ENCODE data around the gene ARL4C. TPM values are rescaled to one million over a fixed set of nuclear protein-coding genes. Genes with fewer than 3 reads are reported as not detected.

Gene ARL4C
- total RNA-seq, 1 donor from 2014 or later, result 20.7 TPM

- Mint-ChIP-seq H3K9me3 (peaks cover 10% of the 10 kb centered on the region), H3K27ac (no peak overlapping the region), H3K36me3 (no peaks in the 10 kb centered on the region)
Measured at GRCh38 chr2:234521536-234521935, 24.7 kb upstream of the ARL4C start.

GRCh38 chr2:234518986-234519642 lies 22.2 kb upstream of the ARL4C start:
- TF ChIP-seq CTCF (IDR thresholded peaks at IDR 0.05; ENCODE audit: unreplicated experiment), result no peak
- H3K27ac Mint-ChIP-seq, result no peak overlapping the region
- H3K4me1 Mint-ChIP-seq, result no peaks in the 10 kb centered on the region
- no peak for DNase-seq (ENCODE audit: low spot score in 2 of 2, unreplicated experiment in 2 of 2)
- H3K36me3 Mint-ChIP-seq, result no peaks in the 10 kb centered on the region
- no peaks in the 10 kb centered on the region for H3K9me3 Mint-ChIP-seq
- H3K4me3 Mint-ChIP-seq, result no peak overlapping the region
- H3K27me3 Mint-ChIP-seq (ENCODE audit: low read depth), result no peaks in the 10 kb centered on the region

More at GRCh38 chr2:234521536-234521935, 24.7 kb upstream of the ARL4C start:
- no peak for TF ChIP-seq CTCF (IDR thresholded peaks at IDR 0.05; ENCODE audit: unreplicated experiment)
- Mint-ChIP-seq H3K4me3 (no peak overlapping the region), H3K4me1 (no peaks in the 10 kb centered on the region), H3K27me3 (ENCODE audit: low read depth) (no peaks in the 10 kb centered on the region)
- no peak for DNase-seq (ENCODE audit: low spot score in 2 of 2, unreplicated experiment in 2 of 2)

- H3K9me3 Mint-ChIP-seq, result no peaks in the 10 kb centered on the region
- no peak overlapping the region for H3K4me3 Mint-ChIP-seq
- H3K4me1 Mint-ChIP-seq, result no peaks in the 10 kb centered on the region
- no peak overlapping the region for H3K27ac Mint-ChIP-seq
- TF ChIP-seq CTCF (IDR thresholded peaks at IDR 0.05; ENCODE audit: unreplicated experiment), result no peak
- DNase-seq (ENCODE audit: low spot score in 2 of 2, unreplicated experiment in 2 of 2), result no peak
- H3K27me3 Mint-ChIP-seq (ENCODE audit: low read depth), result no peaks in the 10 kb centered on the region
- H3K36me3 Mint-ChIP-seq, result no peaks in the 10 kb centered on the region
Measured at GRCh38 chr2:234517971-234518370, 21.1 kb upstream of the ARL4C start.

- no peaks in the 10 kb centered on the region for H3K4me1 Mint-ChIP-seq
- no peaks in the 10 kb centered on the region for H3K36me3 Mint-ChIP-seq
- H3K27ac Mint-ChIP-seq, result no peak overlapping the region
- no peak for TF ChIP-seq CTCF (IDR thresholded peaks at IDR 0.05; ENCODE audit: unreplicated experiment)
- H3K4me3 Mint-ChIP-seq, result no peak overlapping the region
- H3K27me3 Mint-ChIP-seq (ENCODE audit: low read depth), result no peaks in the 10 kb centered on the region
- no peaks in the 10 kb centered on the region for H3K9me3 Mint-ChIP-seq
- no peak for DNase-seq (ENCODE audit: low spot score in 2 of 2, unreplicated experiment in 2 of 2)
Measured at GRCh38 chr2:234514873-234515638, 18.2 kb upstream of the ARL4C start.

- no peaks in the 10 kb centered on the region for H3K4me1 Mint-ChIP-seq
- H3K27me3 Mint-ChIP-seq (ENCODE audit: low read depth), result no peaks in the 10 kb centered on the region
- H3K27ac Mint-ChIP-seq, result no peak overlapping the region
- no peak for DNase-seq (ENCODE audit: low spot score in 2 of 2, unreplicated experiment in 2 of 2)
- no peaks in the 10 kb centered on the region for H3K9me3 Mint-ChIP-seq
- H3K4me3 Mint-ChIP-seq, result no peak overlapping the region
- no peaks in the 10 kb centered on the region for H3K36me3 Mint-ChIP-seq
- no peak for TF ChIP-seq CTCF (IDR thresholded peaks at IDR 0.05; ENCODE audit: unreplicated experiment)
Measured at GRCh38 chr2:234514099-234514498, 17.2 kb upstream of the ARL4C start.

All from mesothelial cell of epicardium (in vitro differentiated cells).